Duodenal mucosa (tissue), 2 donors: Measurements from ENCODE around the gene RCAN1.

Experiments
- H3K27ac ChIP-seq: one replicate; pipeline ENCODE4 v1.7.0; 2013; ENCODE audit warnings: low read depth, low read length
- H3K27me3 ChIP-seq, 2 donors: one replicate each; pipeline ENCODE4 v1.7.0; 2013; ENCODE audit warnings: low read length in 2 of 2, control low read depth in 1 of 2; ENCODE audit not compliant: insufficient read depth in 2 of 2, control insufficient read depth in 1 of 2
- H3K36me3 ChIP-seq, 2 donors: one replicate each; pipeline ENCODE4 v1.7.0; 2013; ENCODE audit warnings: low read length in 2 of 2, control low read depth in 1 of 2; ENCODE audit not compliant: insufficient read depth in 2 of 2, control insufficient read depth in 1 of 2
- H3K4me1 ChIP-seq, 2 donors: one replicate each; pipeline ENCODE4 v1.7.0; 2013; ENCODE audit warnings: low read length in 2 of 2, control low read depth in 1 of 2; ENCODE audit not compliant: insufficient read depth in 2 of 2, control insufficient read depth in 1 of 2
- H3K4me3 ChIP-seq, 2 donors: one replicate each; pipeline ENCODE4 v1.7.0; 2013; ENCODE audit warnings: low read length in 2 of 2, low read depth in 1 of 2
- H3K9ac ChIP-seq, 2 donors: one replicate each; pipeline ENCODE4 v1.7.0; 2013; ENCODE audit warnings: low read length in 2 of 2, low read depth in 1 of 2
- H3K9me3 ChIP-seq, 2 donors: one replicate each; pipeline ENCODE4 v1.7.0; 2013; ENCODE audit warnings: low read length in 2 of 2, control low read depth in 1 of 2; ENCODE audit not compliant: control insufficient read depth in 1 of 2

Gene RCAN1

GRCh38 chr21:34625030-34625593 lies 10.2 kb upstream of the RCAN1 start:
- Histone ChIP-seq H3K9me3 (no peaks in the 10 kb centered on the region), H3K9ac (no peak overlapping the region), H3K27ac (no peak overlapping the region), H3K4me3 (no peak overlapping the region), H3K27me3 (peaks cover 0 to 4% of the 10 kb centered on the region in 2 donors), H3K36me3 (no peaks in the 10 kb centered on the region), H3K4me1 (peaks cover 0 to 4% of the 10 kb centered on the region in 2 donors)

- Histone ChIP-seq H3K27ac (no peak overlapping the region), H3K9me3 (no peaks in the 10 kb centered on the region), H3K4me3 (no peak overlapping the region), H3K36me3 (no peaks in the 10 kb centered on the region), H3K27me3 (peaks cover 0 to 4% of the 10 kb centered on the region in 2 donors), H3K4me1 (peaks cover 0 to 4% of the 10 kb centered on the region in 2 donors), H3K9ac (no peak overlapping the region)
These were observed 8.6 kb upstream of the RCAN1 start for GRCh38 chr21:34623516-34623915.

GRCh38 chr21:34621434-34622350 lies 6.8 kb upstream of the RCAN1 start:
- H3K27ac ChIP-seq, result no peak overlapping the region
- peaks cover 0 to 4% of the 10 kb centered on the region in 2 donors for H3K4me1 ChIP-seq
- H3K9ac ChIP-seq, result no peak overlapping the region
- no peak overlapping the region for H3K4me3 ChIP-seq
- H3K36me3 ChIP-seq, result no peaks in the 10 kb centered on the region
- peaks cover 0 to 4% of the 10 kb centered on the region in 2 donors for H3K27me3 ChIP-seq
- H3K9me3 ChIP-seq, result no peaks in the 10 kb centered on the region

- Histone ChIP-seq H3K4me3 (no peak overlapping the region), H3K36me3 (no peaks in the 10 kb centered on the region), H3K9ac (no peak overlapping the region), H3K27ac (no peak overlapping the region), H3K9me3 (no peaks in the 10 kb centered on the region), H3K4me1 (peaks cover 0 to 4% of the 10 kb centered on the region in 2 donors), H3K27me3 (no peaks in the 10 kb centered on the region)
These were observed 5.1 kb upstream of the RCAN1 start for GRCh38 chr21:34619841-34620665.

GRCh38 chr21:34618941-34619340 lies 4.0 kb upstream of the RCAN1 start:
- Histone ChIP-seq H3K36me3 (no peaks in the 10 kb centered on the region), H3K4me3 (no peak overlapping the region), H3K4me1 (peaks cover 0 to 8% of the 10 kb centered on the region in 2 donors), H3K9ac (no peak overlapping the region), H3K27ac (no peak overlapping the region), H3K27me3 (no peaks in the 10 kb centered on the region), H3K9me3 (no peaks in the 10 kb centered on the region)

- H3K27ac ChIP-seq, result no peak overlapping the region
- no peaks in the 10 kb centered on the region for H3K36me3 ChIP-seq
- H3K4me1 ChIP-seq, result peaks cover 0 to 13% of the 10 kb centered on the region in 2 donors
- no peaks in the 10 kb centered on the region for H3K9me3 ChIP-seq
- no peak overlapping the region for H3K4me3 ChIP-seq
- H3K9ac ChIP-seq, result no peak overlapping the region
- H3K27me3 ChIP-seq, result no peaks in the 10 kb centered on the region
These were observed 2.9 kb upstream of the RCAN1 start for GRCh38 chr21:34617753-34618339.

- no peaks in the 10 kb centered on the region for H3K9me3 ChIP-seq
These were observed 538 bp upstream of the RCAN1 start for GRCh38 chr21:34615487-34615814.

GRCh38 chr21:34613679-34614627 lies 960 bp downstream of the RCAN1 start:
- Histone ChIP-seq H3K9ac (peak overlapping the region; percentile 40 to 63), H3K4me3 (peak overlapping the region; percentile 70 to 74), H3K36me3 (no peaks in the 10 kb centered on the region), H3K9me3 (no peaks in the 10 kb centered on the region), H3K27me3 (no peaks in the 10 kb centered on the region), H3K27ac (no peak overlapping the region), H3K4me1 (peaks cover 0 to 17% of the 10 kb centered on the region in 2 donors)

More at GRCh38 chr21:34615487-34615814, 538 bp upstream of the RCAN1 start:
- Histone ChIP-seq H3K36me3 (no peaks in the 10 kb centered on the region), H3K27me3 (no peaks in the 10 kb centered on the region), H3K4me3 (peak overlapping the region; percentile 70 to 76), H3K9ac (peak overlapping the region in 1 of 2 donors; percentile 68), H3K4me1 (peaks cover 0 to 17% of the 10 kb centered on the region in 2 donors), H3K27ac (no peak overlapping the region)

- H3K27me3 ChIP-seq, result no peaks in the 10 kb centered on the region
- H3K36me3 ChIP-seq, result no peaks in the 10 kb centered on the region
- H3K27ac ChIP-seq, result no peak overlapping the region
- H3K9me3 ChIP-seq, result no peaks in the 10 kb centered on the region
- peaks cover 0 to 17% of the 10 kb centered on the region in 2 donors for H3K4me1 ChIP-seq
- H3K9ac ChIP-seq, result no peak overlapping the region
- no peak overlapping the region for H3K4me3 ChIP-seq
These were observed 2.4 kb downstream of the RCAN1 start for GRCh38 chr21:34612557-34612956.
